GM23338 (cell line): ENCODE data around the gene DMWD. TPM values are rescaled to one million over a fixed set of nuclear protein-coding genes. Genes with fewer than 3 reads are reported as not detected.

Experiments
- ATAC-seq: fragments of 200-7000 bp; cut with Tn5 transposase; 3 replicates; pipeline ENCODE4 v1.9.1; 2020
- DNase-seq: peaks from one replicate; pipeline ENCODE4 v3.0.0-alpha.2; 2015; ENCODE audit warnings: low spot score
- H2AFZ ChIP-seq: fragments of 200-600 bp; sonication (generic); 2 replicates; pipeline ENCODE4 v1.8.0; 2016; ENCODE audit warnings: antibody characterized with exemption, mild to moderate bottlenecking, moderate library complexity
- H3F3A ChIP-seq: fragments of 200-600 bp; sonication (generic); replicated peaks from 2 replicates; pipeline ENCODE4 v1.8.0; 2017; ENCODE audit warnings: antibody characterized with exemption, mixed run types, low read depth
- H3K27ac ChIP-seq: fragments of 200-600 bp; sonication (generic); 2 replicates; pipeline ENCODE4 v1.6.1; 2016; ENCODE audit warnings: low read depth
- H3K27me3 ChIP-seq: fragments of 200-600 bp; sonication (generic); 2 replicates; pipeline ENCODE4 v1.8.0; 2016; ENCODE audit warnings: mild to moderate bottlenecking, mixed run types, moderate library complexity; ENCODE audit not compliant: insufficient read depth
- H3K36me3 ChIP-seq: fragments of 200-600 bp; sonication (generic); 2 replicates; pipeline ENCODE4 v1.8.0; 2016; ENCODE audit warnings: mild to moderate bottlenecking; ENCODE audit not compliant: insufficient read depth
- H3K4me1 ChIP-seq: fragments of 200-600 bp; sonication (generic); 2 replicates; pipeline ENCODE4 v1.8.0; 2016; ENCODE audit warnings: mild to moderate bottlenecking, moderate library complexity; ENCODE audit not compliant: insufficient read depth
- H3K4me2 ChIP-seq: fragments of 200-600 bp; sonication (generic); 2 replicates; pipeline ENCODE4 v1.7.1; 2017; ENCODE audit warnings: mixed run types
- H3K4me3 ChIP-seq: fragments of 200-600 bp; sonication (generic); 2 replicates; pipeline ENCODE4 v1.6.1; 2016; ENCODE audit warnings: mixed run types
- H3K79me2 ChIP-seq: fragments of 200-600 bp; sonication (generic); replicated peaks from 2 replicates; pipeline ENCODE4 v1.8.0; 2017; ENCODE audit warnings: mild to moderate bottlenecking; ENCODE audit not compliant: insufficient read depth
- H3K9me2 ChIP-seq: fragments of 200-600 bp; sonication (generic); 2 replicates; pipeline ENCODE4 v1.8.0; 2017; ENCODE audit not compliant: insufficient read depth
- H4K20me1 ChIP-seq: fragments of 200-600 bp; sonication (generic); replicated peaks from 2 replicates; pipeline ENCODE4 v1.8.0; 2017; ENCODE audit warnings: mild to moderate bottlenecking; ENCODE audit not compliant: insufficient read depth
- H3K27ac Mint-ChIP-seq: 2 replicates; pipeline ENCODE4 v1.8.0; 2020; ENCODE audit warnings: inconsistent platforms, mild to moderate bottlenecking, moderate library complexity, mixed read lengths
- H3K27me3 Mint-ChIP-seq: 3 replicates; pipeline ENCODE4 v1.8.0; 2022; ENCODE audit warnings: low read depth, mild to moderate bottlenecking, moderate library complexity, mixed read lengths, inconsistent platforms; ENCODE audit not compliant: insufficient read depth, poor library complexity
- H3K36me3 Mint-ChIP-seq: 3 replicates; pipeline ENCODE4 v1.8.0; 2021; ENCODE audit warnings: low read depth, mild to moderate bottlenecking, inconsistent platforms, moderate library complexity, mixed read lengths
- H3K4me1 Mint-ChIP-seq: 3 replicates; pipeline ENCODE4 v1.8.0; 2020; ENCODE audit warnings: mild to moderate bottlenecking, inconsistent platforms, mixed read lengths
- H3K4me3 Mint-ChIP-seq: 3 replicates; pipeline ENCODE4 v1.8.0; 2021; ENCODE audit warnings: moderate library complexity, mild to moderate bottlenecking, inconsistent platforms, mixed read lengths
- H3K9me3 Mint-ChIP-seq: 3 replicates; pipeline ENCODE4 v1.8.0; 2020; ENCODE audit warnings: moderate library complexity, mild to moderate bottlenecking, inconsistent platforms, mixed read lengths
- CREB1 ChIP-seq: fragments of 250-450 bp; sonication (Bioruptor Pico); IDR thresholded peaks from 2 replicates; pipeline ENCODE4 v1.5.0; 2020; ENCODE audit warnings: low read depth, mild to moderate bottlenecking, moderate library complexity
- CTCF ChIP-seq, 2 experiments: fragments of 200-600 bp in 1 of 2; sonication (generic) in 1 of 2; conservative IDR thresholded peaks; 2 replicates each; pipeline versions ENCODE4 v1.5.1 to v1.6.1; 2016 to 2017; ENCODE audit warnings: antibody characterized with exemption in 2 of 2, low read depth in 2 of 2, mild to moderate bottlenecking in 2 of 2, moderate library complexity in 1 of 2
- NANOG ChIP-seq: IDR thresholded peaks from 2 replicates; pipeline ENCODE4 v1.6.1; 2016; ENCODE audit warnings: antibody characterized with exemption, borderline replicate concordance
- POLR2AphosphoS5 ChIP-seq: IDR thresholded peaks from 2 replicates; pipeline ENCODE4 v1.6.1; 2016; ENCODE audit warnings: antibody characterized with exemption, low read depth
- REST ChIP-seq: IDR thresholded peaks from one replicate; pipeline ENCODE4 v1.6.1; 2018; ENCODE audit warnings: antibody characterized with exemption; ENCODE audit not compliant: unreplicated experiment
- ZNF114 ChIP-seq: fragments of 250-450 bp; sonication (Bioruptor Pico); IDR thresholded peaks from 2 replicates; pipeline ENCODE4 v1.5.0; 2020; ENCODE audit warnings: mild to moderate bottlenecking, moderate library complexity
- polyA plus RNA-seq: library from polyadenylated mRNA; unstranded; fragments of >200 nt; fragmentation: Nextera tagmentation; extraction: Ambion mirVana; gene quantifications from 2 replicates; pipeline ENCODE4 v1.2.1, GENCODE V29; 2016
- total RNA-seq: library from RNA; depleted of rRNA; stranded (reverse); fragments of >200 nt; shearing (Covaris generic); gene quantifications from 2 replicates; pipeline ENCODE4 v1.2.3, GENCODE V29; 2014
- TF ChIP-seq, protein P1 (sequence below): IDR thresholded peaks from 2 replicates; pipeline ENCODE4 v1.6.1; 2016; ENCODE audit warnings: antibody characterized with exemption

Gene DMWD
- total and polyA plus RNA-seq, 2 experiments from 2014 or later, result 12.1 to 45.6 TPM

GRCh38 chr19:45805719-45806118 lies 13.1 kb upstream of the DMWD start:
- no peaks in the 10 kb centered on the region for H3K4me1 ChIP-seq
- no peaks in the 10 kb centered on the region for H3K36me3 ChIP-seq
- no peak overlapping the region for H3K4me3 ChIP-seq
- DNase-seq, result no peak
- no peak overlapping the region for H3K4me2 ChIP-seq
- no peak overlapping the region for H3K27ac ChIP-seq
- Mint-ChIP-seq H3K36me3 (no peaks in the 10 kb centered on the region), H3K27ac (no peak overlapping the region), H3K27me3 (peaks cover 15% of the 10 kb centered on the region), H3K4me1 (peaks cover 14% of the 10 kb centered on the region), H3K4me3 (no peak overlapping the region; the same call in 2 of the 3 replicates), H3K9me3 (no peaks in the 10 kb centered on the region; the same call in 2 of the 3 replicates)
- H3K79me2 ChIP-seq, result no peaks in the 10 kb centered on the region
- ATAC-seq, result no peak
- no peak overlapping the region for H2AFZ ChIP-seq
- no peaks in the 10 kb centered on the region for H3K9me2 ChIP-seq
- TF ChIP-seq CTCF (conservative IDR thresholded peaks at IDR 0.05; ENCODE audit: low read depth in 2 of 2) (no peak), POLR2AphosphoS5 (no peak), REST (no peak), NANOG (no peak), ZNF114 (CRISPR knock-in tag) (no peak)
- H3K27me3 ChIP-seq, result no peaks in the 10 kb centered on the region
- no peaks in the 10 kb centered on the region for H4K20me1 ChIP-seq
- H3F3A ChIP-seq, result no peaks in the 10 kb centered on the region

DNA sequence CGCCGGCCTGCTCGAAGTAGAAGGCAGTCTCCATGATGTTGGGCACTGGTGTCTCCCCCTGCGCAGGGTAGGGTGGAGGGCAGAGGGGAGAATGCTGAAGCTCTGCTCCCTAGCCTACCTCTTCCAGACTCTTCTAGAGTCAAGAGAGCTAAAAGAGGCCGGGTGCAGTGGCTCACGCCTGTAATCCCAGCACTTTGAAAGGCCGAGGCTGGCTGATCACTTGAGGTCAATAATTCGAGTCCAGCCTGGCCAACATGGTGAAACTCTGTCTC lies 12.2 kb upstream of the DMWD start:
- Histone ChIP-seq H3K79me2 (no peaks in the 10 kb centered on the region), H4K20me1 (no peaks in the 10 kb centered on the region), H3K4me2 (no peak overlapping the region), H3K4me3 (no peak overlapping the region), H3K9me2 (no peaks in the 10 kb centered on the region), H3K36me3 (no peaks in the 10 kb centered on the region), H2AFZ (no peak overlapping the region; the same call in 1 of the 2 replicates), H3K27me3 (no peaks in the 10 kb centered on the region), H3K4me1 (no peaks in the 10 kb centered on the region), H3K27ac (no peak overlapping the region), H3F3A (no peaks in the 10 kb centered on the region)
- no peaks in the 10 kb centered on the region; the same call in 2 of the 3 replicates for H3K9me3 Mint-ChIP-seq
- no peaks in the 10 kb centered on the region for H3K36me3 Mint-ChIP-seq
- H3K4me1 Mint-ChIP-seq, result peaks cover 12% of the 10 kb centered on the region
- no peak overlapping the region for H3K4me3 Mint-ChIP-seq
- ATAC-seq (no peak), DNase-seq (no peak)
- H3K27ac Mint-ChIP-seq, result no peak overlapping the region
- H3K27me3 Mint-ChIP-seq, result peaks cover 12% of the 10 kb centered on the region
- TF ChIP-seq CREB1 (CRISPR knock-in tag), result no peak
- TF ChIP-seq, protein P1, sequence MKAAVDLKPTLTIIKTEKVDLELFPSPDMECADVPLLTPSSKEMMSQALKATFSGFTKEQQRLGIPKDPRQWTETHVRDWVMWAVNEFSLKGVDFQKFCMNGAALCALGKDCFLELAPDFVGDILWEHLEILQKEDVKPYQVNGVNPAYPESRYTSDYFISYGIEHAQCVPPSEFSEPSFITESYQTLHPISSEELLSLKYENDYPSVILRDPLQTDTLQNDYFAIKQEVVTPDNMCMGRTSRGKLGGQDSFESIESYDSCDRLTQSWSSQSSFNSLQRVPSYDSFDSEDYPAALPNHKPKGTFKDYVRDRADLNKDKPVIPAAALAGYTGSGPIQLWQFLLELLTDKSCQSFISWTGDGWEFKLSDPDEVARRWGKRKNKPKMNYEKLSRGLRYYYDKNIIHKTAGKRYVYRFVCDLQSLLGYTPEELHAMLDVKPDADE, result no peak
- TF ChIP-seq REST, result no peak
- TF ChIP-seq POLR2AphosphoS5, result no peak
